Nephron progenitor cell (in vitro differentiated cells): ENCODE measurements around the gene USP27X.
A peak's percentile ranks its signal among the peaks of the same experiment; 100 is the strongest.

Experiments used
- DNase-seq: peaks from one replicate; pipeline ENCODE4 v3.0.0; 2021
- H3K27ac Mint-ChIP-seq: 2 replicates; pipeline ENCODE4 v1.8.0; 2021; ENCODE audit warnings: mild to moderate bottlenecking, moderate library complexity, mixed read lengths
- H3K27me3 Mint-ChIP-seq: 2 replicates; pipeline ENCODE4 v1.8.0; 2021; ENCODE audit warnings: mild to moderate bottlenecking, low read depth, mixed read lengths; ENCODE audit not compliant: poor library complexity
- H3K36me3 Mint-ChIP-seq: 2 replicates; pipeline ENCODE4 v1.8.0; 2021; ENCODE audit warnings: low read depth, mixed read lengths
- H3K4me1 Mint-ChIP-seq: 2 replicates; pipeline ENCODE4 v1.8.0; 2021; ENCODE audit warnings: mixed read lengths
- H3K4me3 Mint-ChIP-seq: 2 replicates; pipeline ENCODE4 v1.8.0; 2021; ENCODE audit warnings: mild to moderate bottlenecking, moderate library complexity, mixed read lengths
- H3K9me3 Mint-ChIP-seq: 2 replicates; pipeline ENCODE4 v1.8.0; 2021; ENCODE audit warnings: mild to moderate bottlenecking, moderate library complexity, mixed read lengths
- CTCF ChIP-seq: fragments of 200-600 bp; sonication (generic); IDR thresholded peaks from 2 replicates; pipeline ENCODE4 v1.5.0; 2021; ENCODE audit warnings: antibody characterized with exemption

Gene USP27X

GRCh38 chrX:49877397-49878101 lies 1.7 kb upstream of the USP27X start:
- DNase-seq: no peak
- H3K9me3 Mint-ChIP-seq: peaks cover 44% of the 10 kb centered on the region
- no peak for TF ChIP-seq CTCF
- H3K27me3 Mint-ChIP-seq: peaks cover 7% of the 10 kb centered on the region
- peak overlapping the region; percentile 47 for H3K4me3 Mint-ChIP-seq
- no peak overlapping the region for H3K27ac Mint-ChIP-seq
- H3K36me3 Mint-ChIP-seq: peaks cover 26% of the 10 kb centered on the region
- H3K4me1 Mint-ChIP-seq: peaks cover 29% of the 10 kb centered on the region

- TF ChIP-seq CTCF: no peak
- Mint-ChIP-seq H3K4me1 (peaks cover 29% of the 10 kb centered on the region), H3K36me3 (peaks cover 34% of the 10 kb centered on the region), H3K27me3 (peaks cover 7% of the 10 kb centered on the region), H3K27ac (no peak overlapping the region), H3K4me3 (peak overlapping the region; percentile 81), H3K9me3 (peaks cover 49% of the 10 kb centered on the region)
- no peak for DNase-seq
Observed at GRCh38 chrX:49878128-49878833, 1.0 kb upstream of the USP27X start.

- H3K4me3 Mint-ChIP-seq: peak overlapping the region; percentile 81
- no peak for TF ChIP-seq CTCF
- DNase-seq: no peak
- peaks cover 36% of the 10 kb centered on the region for H3K4me1 Mint-ChIP-seq
- peaks cover 7% of the 10 kb centered on the region for H3K27me3 Mint-ChIP-seq
- H3K9me3 Mint-ChIP-seq: peaks cover 53% of the 10 kb centered on the region
- H3K36me3 Mint-ChIP-seq: peaks cover 41% of the 10 kb centered on the region
- H3K27ac Mint-ChIP-seq: no peak overlapping the region
Observed at GRCh38 chrX:49879656-49880277, 483 bp downstream of the USP27X start.

- peak overlapping the region; percentile 81 for H3K4me3 Mint-ChIP-seq
- H3K27ac Mint-ChIP-seq: no peak overlapping the region
- peaks cover 51% of the 10 kb centered on the region for H3K9me3 Mint-ChIP-seq
- peaks cover 43% of the 10 kb centered on the region for H3K36me3 Mint-ChIP-seq
- H3K4me1 Mint-ChIP-seq: peaks cover 36% of the 10 kb centered on the region
- no peak for TF ChIP-seq CTCF
- DNase-seq: no peak
- H3K27me3 Mint-ChIP-seq: peaks cover 7% of the 10 kb centered on the region
Observed at GRCh38 chrX:49880668-49881067, 1.4 kb downstream of the USP27X start.

- no peaks in the 10 kb centered on the region for H3K27me3 Mint-ChIP-seq
- no peak overlapping the region for H3K4me3 Mint-ChIP-seq
- peaks cover 53% of the 10 kb centered on the region for H3K9me3 Mint-ChIP-seq
- TF ChIP-seq CTCF: peak; percentile 60
- peaks cover 45% of the 10 kb centered on the region for H3K36me3 Mint-ChIP-seq
- peaks cover 27% of the 10 kb centered on the region for H3K4me1 Mint-ChIP-seq
- peak; percentile 60 for DNase-seq
- peak overlapping the region; percentile 41 for H3K27ac Mint-ChIP-seq
Observed at GRCh38 chrX:49884290-49884862, 5.1 kb downstream of the USP27X start.
